GF-D8 (cell line): Measurements from ENCODE around the gene ARRB1.
A peak's percentile ranks its signal among the peaks of the same experiment; 100 is the strongest.

ENCODE experiments used
- DNase-seq: peaks from one replicate; lab custom pipeline; 2025; lab: John Stamatoyannopoulos, UW

ARRB1 gene

GRCh38 chr11:75223954-75224643 is 127.4 kb downstream of the ARRB1 start:
- DNase-seq: no peak

- no peak for DNase-seq
Measured at GRCh38 chr11:75219869-75220268, 131.6 kb downstream of the ARRB1 start.

- no peak for DNase-seq
Measured at GRCh38 chr11:75214843-75215242, 136.6 kb downstream of the ARRB1 start.

- peak; percentile 8 for DNase-seq
Measured at GRCh38 chr11:75214411-75214821, 137.0 kb downstream of the ARRB1 start.
